NCI-H446 (cell line): ENCODE measurements around the gene FAM25A.
"Not testable (repeated sequence)": the region's sequence is repeated elsewhere in the genome, so short reads cannot be mapped to it uniquely, and the experiment has no call there.

Experiments
- DNase-seq, 2 experiments: peaks; one replicate each; lab custom pipeline; 2025; lab: John Stamatoyannopoulos, UW

Gene FAM25A

DNA sequence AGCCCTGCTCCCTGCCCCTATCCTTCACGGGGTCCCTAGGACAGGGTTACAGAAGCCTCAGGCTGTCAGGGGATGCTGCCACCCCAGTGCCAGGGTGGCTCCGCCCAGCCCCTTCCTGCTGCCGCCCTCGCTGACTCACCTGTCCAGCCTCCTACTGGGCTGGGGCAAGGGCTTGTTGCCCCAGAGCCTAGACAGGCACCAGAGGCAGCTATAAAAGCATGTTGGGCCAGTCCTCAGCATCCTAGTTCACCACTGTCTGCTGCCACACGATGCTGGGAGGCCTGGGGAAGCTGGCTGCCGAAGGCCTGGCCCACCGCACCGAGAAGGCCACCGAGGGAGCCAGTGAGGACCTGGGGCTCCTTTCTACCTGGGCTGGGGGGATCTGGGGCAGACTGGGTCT, at the start of gene FAM25A:
Gene FAM25A (plus strand): TSS at position 239 of the 400 bp plus-strand sequence. CDS start 31 bp downstream, at position 270.
- not testable (repeated sequence) for DNase-seq

DNA sequence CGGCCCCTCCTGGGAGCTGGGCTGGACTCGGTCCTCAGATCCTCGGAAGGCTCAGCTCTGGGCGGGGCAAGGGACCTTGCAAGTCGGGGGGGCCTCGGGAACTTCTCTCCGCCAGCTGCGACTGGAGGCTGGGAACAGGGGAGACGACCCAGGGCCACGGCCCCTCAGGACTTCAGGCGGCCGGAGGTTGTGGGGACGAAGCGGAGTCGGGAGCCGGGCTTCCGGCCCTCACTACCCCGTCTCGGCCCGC, 49.2 kb upstream of the FAM25A start:
- DNase-seq: no peak

DNA sequence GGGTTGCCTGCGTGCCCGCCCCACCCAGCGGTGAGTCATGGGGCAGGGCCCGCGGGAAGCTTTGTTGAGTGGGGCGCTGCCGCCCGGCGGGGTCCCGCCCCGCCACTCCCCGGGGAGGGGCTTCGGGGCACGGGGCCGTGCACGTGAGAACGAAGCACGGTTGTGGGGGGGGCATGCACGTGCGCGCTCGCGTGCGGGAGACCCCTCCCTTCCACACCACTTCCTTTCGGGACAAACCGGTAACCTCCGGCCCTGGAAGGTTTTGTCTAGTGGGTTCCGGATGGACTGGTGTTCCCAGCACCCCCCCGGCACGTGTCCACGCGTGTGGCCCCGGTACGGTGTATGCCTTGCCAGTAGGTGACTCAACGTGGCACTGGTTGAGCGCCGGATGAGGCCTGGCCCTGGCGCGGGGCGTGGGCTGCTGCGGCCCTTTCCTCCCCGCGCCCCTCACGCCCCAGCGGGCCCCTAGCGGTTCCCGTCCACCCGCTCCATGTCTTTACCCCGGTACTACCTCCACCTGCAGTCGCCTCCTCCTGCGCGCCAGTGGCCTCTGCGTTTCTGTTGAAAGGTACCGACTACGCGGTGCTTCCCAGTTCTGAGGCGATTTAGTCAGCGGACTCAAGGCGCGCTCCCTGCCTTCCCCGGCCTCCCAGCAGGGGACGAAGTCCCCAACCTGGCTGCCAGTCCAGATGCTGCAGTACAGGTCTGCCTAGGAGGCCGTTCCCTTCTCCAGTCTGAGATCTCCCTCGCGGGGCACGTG, 48.7 kb upstream of the FAM25A start:
- DNase-seq: no peak

DNA sequence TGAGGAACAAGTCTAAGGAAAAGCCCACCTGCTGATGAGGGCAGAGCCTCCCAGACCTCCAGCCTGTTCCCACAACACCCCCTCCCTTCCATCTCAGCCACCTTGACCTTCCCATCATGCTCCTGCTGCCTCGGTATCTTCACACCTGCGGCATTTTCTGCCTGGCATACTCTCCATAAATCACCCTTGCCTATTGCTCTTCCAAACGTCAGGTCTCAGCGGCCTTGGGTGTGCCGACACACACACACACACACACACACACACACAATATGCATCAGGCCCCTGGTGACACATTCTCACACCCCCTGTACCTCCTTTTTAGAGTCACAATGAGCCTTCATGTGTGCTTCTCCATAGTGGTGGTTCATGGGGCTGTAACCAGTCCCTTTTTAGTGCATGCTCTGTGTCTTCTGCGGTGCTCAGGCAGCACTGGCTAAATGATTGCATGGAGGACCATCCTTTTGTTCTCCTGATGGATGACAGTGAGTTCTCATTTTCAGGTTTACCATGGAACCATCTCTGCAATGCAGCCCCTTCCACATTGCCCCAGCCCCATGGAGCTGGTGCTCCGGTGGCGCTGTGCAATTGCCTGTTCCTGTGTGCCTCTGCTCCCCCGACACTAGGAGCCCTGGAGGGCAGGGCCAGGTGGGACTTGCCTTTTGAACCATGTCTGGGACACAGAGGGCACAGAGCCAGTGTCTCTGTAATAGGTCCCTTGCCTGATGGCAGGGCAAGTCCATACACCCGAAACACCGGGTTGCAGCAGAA, 47.3 kb upstream of the FAM25A start:
- no peak for DNase-seq

DNA sequence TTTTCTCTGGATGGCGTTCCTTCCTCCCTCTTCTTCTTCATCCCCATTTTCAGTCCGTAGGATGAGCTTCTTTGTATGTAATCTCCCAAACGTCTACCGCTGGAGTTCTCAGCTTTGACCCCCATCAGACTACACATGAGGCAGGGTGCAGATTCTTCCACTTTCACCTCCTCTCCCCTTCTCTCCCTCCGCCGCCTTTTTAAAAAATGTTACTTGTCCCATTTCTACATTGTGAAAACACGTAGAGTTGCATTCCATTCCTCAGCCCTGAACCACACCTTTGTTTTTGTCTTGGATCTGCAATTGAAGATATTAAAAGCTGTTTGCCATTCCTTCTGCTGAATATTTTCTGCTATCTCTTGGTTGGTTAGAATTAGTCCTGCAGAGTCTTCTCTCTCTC, 45.6 kb upstream of the FAM25A start:
- DNase-seq: no peak

DNA sequence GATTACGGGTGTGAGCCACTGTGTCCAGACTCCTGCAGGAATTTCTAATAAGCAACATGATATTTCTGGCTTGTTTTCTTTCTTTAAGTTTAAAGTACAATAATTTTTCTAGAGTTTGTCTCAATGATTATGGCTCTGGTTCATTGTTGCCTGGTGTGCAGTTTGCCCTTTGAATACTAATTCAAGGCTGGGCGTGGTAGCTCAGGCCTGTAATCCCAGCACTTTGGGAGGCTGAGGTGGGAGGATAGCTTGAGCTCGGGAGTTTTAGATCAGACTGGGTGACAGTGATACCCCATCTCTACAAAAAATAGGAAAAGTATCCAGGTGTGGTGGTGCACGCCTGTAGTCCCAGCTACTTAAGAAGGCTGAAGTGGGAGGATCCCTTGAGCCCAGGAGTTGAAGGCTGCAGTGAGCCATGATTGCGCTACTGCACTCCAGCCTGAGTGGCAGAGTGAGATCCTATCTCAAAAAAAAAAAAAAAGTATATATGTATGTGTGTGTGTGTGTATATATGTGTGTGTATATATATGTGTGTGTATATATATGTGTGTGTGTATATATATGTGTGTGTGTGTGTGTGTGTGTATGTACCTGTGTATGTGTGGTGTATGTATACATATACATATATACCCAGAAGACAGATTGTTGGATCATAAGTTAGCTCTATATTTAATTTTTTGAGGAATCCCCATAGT, 43.6 kb upstream of the FAM25A start:
- no peak for DNase-seq

DNA sequence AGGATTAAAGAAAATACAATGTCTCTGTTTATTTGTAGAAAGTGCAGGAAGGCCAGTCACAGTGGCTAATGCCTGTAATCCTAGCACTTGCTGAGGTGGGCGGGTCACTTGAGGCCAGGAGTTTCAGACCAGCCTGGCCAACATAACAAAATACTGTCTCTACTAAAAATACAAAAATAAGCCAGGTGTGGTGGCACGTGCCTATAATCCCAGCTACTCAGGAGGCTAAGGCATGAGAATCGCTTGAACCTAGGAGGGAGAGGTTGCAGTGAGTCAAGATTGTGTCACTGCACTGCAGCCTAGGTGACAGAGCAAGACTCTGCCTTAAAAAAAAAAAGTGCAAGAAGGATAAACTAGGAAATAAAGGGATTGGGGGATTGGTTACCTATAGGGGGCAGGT, 41.6 kb upstream of the FAM25A start:
- not testable (repeated sequence) for DNase-seq

DNA sequence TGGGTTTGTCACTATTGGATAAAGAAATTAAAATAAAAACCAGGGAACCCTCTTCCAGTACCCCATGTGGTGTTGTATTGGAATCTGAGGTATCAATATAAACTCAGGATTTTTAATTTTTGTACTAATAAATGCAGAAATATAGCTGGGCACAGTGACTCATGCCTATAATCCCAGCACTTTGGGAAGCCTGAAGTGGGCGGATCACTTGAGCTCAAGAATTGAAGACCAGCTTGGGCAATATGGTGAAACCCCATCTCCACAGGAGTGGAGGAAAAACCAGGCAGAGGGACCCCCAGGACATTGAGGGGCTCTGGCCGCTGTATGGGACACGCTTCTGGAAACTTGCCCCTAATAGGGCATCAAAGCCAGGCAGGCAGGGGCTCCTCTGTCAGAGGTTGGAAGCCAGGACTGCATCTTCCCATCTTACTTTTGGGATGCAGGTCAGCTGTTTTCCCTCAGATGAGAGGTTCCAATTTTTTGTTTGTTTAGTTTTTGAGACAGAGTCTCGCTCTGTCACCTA, 40.7 kb upstream of the FAM25A start:
- no peak for DNase-seq

DNA sequence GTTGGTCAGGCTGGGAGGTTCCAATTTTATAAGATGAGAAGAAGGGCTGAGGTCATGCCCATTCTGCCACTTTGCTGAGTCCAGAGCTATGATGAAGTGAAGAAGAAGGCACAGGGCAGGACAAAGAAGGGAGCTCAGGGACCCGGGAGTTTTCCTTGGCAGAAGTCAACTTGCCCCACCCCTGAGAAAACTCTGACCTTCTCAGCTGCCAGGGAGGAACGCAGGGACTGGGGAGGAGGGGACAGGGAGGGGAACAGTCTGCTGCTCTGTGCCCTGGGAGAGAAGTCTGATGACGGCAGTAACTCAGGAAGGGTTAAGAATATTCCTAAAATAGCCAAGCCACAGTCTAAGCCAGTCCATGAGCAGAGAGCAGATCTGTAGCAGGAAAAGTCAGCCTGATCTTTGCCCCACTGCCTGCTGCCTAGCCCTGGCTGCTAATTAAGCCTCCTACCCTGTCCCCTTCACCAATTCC, 40.1 kb upstream of the FAM25A start:
- DNase-seq: no peak

DNA sequence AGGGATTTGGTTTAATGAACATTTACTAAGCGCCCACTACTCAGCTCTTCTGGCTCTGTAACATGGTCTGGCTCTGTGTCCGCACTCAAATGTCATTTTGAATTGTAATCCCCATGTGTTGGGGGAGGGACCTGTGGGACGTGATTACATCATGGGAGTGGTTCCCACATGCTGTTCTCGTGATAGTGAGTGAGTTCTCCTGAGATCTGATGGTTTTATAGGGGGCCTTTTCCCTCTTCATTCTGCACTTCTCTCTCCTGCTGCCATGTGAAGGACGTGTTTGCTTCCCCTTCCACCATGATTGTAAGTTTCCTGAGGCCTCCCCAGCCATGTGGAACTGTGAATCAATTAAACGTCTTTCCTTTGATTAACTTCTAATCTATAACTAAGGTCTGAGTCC, 39.1 kb upstream of the FAM25A start:
- not testable (repeated sequence) for DNase-seq

DNA sequence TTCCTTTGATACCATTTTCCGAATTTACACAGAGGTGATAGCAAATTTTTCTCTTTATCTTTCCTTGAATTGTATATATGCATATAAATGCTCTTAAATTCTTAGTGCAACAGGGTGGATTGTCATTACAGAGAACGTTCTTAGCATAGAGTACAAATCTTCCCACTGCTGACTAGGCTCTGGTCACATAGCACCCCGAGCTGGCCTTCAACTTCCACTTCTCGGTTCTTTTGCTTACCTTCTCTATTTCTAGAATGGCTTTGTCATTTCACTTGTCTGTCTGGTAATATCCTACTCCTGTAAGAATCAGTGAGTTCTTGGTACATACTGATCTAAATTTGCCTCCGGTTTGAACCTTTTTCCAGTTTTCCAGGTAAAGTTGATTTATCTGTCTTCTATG, 38.4 kb upstream of the FAM25A start:
- no peak for DNase-seq

DNA sequence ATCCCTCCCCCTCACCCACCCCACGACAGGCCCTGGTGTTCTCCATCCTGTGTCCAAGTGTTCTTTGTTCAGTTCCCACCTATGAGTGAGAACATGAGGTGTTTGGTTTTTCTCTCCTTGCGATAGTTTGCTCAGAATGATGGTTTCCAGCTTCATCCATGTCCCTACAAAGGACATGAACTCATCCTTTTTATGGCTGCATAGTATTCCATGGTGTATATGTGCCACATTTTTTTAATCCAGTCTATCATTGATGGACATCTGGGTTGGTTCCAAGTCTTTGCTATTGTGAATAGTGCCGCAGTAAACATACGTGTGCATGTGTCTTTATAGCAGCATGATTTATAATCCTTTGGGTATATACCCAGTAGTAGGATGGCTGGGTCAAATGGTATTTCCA, 35.6 kb upstream of the FAM25A start:
- not testable (repeated sequence) for DNase-seq

DNA sequence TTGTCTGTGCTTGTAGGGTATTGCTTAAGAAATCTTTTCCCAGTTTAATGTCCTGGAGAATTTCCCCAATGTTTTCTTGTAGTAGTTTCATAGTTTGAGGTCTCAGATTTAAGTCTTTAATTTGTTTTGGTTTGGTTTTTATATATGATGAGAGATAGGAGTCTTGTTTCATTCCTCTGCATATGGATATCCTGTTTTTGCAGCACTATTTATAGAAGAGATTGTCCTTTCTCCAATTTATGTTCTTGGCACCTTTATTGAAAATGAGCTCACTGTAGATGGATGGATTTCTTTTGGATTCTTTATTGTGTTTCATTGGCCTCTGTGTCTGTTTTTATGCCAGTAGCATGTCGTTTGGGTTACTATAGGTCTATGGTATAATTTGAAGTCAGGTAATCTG, 31.6 kb upstream of the FAM25A start:
- no peak for DNase-seq

DNA sequence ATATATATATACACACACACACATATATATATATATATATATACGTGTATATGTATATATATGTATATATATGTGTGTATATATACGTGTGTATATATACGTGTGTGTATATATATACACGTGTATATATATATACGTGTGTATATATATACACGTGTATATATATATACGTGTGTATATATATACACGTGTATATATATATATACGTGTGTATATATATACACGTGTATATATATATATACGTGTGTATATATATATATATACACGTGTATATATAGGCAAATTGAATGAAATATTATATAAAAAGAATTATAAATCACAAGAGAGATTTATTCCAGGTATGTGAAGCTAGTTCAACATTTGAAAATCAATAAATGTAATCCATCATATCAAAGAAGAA, 28.7 kb upstream of the FAM25A start:
- DNase-seq: not testable (repeated sequence)

DNA sequence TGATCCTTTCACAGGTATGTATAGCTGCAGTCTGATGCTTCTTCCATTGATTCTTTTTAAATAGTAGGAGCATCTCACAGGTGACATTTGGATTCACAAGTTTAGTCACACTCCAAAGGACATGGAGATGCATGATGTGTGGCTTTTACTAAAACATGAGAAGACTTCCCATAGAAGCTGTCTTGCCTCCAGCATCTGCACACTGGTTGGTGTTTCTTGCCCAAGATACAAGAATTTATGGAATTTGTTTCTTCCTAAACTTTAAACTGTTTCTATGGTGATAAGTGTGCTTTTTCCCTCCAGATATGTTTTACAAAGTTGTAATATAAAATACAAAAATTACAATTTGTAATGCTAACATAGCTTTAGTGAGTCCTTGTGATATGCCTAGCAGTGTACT, 27.6 kb upstream of the FAM25A start:
- DNase-seq: no peak

DNA sequence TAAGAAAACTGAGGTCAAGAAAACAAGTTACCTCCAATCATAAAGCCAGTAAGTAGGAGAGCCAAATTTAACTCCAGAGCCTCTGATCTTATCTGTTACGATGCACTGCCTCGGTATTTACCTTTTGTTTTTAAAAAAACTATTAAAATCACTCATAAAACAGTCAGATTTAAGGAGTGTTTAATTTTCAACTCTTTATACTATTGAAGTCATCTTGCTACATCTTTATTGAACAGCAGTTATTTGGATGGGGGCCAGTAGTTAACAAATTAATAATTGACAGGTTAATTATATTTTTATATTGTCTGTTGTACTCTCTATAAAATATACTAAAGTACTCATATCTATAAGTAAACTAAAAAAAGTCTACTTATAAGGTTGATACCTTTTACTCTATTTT, 27.2 kb upstream of the FAM25A start:
- DNase-seq: no peak

DNA sequence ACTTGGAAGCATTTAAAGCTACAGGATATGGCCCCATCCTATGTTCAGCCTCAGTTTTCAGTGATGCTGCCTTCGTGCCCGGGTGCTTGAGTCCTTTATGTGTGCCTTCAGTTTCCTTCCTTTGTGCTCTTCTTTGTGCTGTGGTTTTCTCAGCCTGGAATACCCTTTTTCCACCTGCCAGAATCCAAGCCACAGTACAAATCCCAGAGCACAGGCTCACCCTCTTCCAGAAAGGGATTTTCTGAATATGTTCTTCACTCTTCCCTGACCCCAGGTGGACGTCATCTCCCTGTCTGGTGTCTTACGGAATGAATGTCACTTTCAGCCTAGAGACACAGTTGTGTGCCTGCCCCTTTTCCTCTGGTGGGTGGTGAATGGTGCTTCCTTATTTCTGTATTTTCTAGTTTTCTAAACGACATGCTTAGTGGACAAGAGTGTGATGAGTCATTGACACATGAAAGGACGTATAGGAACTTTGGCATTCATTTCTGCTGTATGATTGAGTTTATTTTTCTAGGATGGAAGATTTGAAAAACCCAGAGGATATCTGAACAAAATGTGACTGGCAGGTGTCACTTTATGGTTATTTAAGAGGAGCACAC, 20.2 kb upstream of the FAM25A start:
- not testable (repeated sequence) for DNase-seq

DNA sequence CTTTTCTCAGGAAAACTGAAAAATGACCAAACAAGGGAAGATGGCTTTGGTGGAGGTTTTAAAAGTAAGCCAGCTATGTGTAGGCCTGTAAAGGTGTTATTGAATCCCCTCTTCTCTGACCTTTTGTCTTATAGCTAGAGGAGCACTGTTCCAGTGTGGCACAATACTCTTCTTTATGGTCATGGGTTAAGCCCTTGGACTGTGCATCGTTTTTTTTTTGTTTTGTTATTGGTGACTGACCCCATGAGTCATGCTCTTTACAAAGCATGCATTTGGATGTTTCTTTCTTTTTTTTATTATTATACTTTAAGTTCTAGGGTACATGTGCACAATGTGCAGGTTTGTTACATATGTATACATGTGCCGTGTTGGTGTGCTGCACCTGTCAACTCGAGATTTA, 19.6 kb upstream of the FAM25A start:
- DNase-seq: no peak

DNA sequence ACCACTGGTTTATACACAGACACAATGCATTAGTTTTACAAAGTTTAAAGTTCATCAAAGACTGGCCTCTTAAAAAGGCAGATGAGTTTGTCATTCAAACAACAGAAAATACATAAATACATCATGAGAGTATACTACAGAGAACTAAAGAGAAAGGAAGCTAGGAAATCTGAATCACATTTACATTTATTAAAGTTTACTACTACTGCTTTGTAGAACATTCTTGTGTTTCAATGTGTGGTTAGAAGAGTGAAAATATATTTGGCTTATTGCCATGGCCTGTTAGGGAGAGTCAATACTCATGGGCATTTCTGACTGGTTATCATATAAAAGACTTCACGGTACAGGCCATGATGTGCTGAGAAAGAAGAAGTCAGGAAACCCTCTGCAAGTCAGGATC, 13.0 kb upstream of the FAM25A start:
- not testable (repeated sequence) for DNase-seq

DNA sequence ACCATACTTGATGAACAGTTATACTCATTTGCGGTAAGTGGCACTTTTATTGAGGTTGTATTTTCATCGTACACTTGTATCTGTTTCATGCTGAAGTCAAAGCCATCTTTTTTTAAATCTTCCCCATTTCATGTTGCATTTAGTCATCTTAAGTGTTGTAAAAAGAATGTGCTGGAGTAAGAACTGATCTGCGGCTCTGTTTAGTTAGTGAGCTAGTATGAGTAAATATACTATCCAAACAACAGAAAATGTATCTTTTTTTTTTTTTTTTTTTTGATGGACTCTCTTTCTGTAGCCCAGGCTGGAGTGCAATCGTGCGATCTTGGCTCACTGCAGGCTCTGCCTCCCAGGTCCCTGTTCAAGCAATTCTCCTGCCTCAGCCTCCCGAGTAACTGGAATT, 12.4 kb upstream of the FAM25A start:
- not testable (repeated sequence) for DNase-seq

DNA sequence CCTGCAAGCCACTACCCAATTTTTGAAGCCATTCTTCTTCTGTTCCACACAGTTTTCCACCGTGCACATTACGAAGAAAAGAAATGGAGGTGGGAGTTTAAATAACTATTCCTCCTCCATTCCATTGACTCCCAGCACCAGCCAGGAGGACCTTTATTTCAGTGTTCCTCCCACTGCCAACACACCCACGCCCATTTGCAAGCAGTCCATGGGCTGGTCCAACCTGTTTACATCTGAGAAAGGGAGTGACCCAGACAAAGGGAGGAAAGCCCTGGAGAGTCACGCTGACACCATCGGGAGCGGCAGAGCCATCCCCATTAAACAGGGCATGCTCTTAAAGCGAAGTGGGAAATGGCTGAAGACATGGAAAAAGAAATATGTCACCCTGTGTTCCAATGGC, 11.8 kb upstream of the FAM25A start:
- not testable (repeated sequence) for DNase-seq

DNA sequence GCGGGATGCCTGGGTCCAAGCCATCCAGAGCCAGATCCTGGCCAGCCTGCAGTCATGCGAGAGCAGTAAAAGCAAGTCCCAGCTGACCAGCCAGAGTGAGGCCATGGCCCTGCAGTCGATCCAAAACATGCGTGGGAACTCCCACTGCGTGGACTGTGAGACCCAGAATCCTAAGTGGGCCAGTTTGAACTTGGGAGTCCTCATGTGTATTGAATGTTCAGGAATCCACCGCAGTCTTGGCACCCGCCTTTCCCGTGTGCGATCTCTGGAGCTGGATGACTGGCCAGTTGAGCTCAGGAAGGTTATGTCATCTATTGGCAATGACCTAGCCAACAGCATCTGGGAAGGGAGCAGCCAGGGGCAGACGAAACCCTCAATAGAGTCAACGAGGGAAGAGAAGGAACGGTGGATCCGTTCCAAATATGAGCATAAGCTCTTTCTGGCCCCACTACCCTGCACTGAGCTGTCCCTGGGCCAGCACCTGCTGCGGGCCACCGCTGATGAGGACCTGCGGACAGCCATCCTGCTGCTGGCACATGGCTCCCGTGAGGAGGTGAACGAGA, 10.9 kb upstream of the FAM25A start:
- DNase-seq: peak in 1 of 2 experiments; percentile 27
